ENCODE data around the gene OGDH.

The OGDH gene

GRCh38 chr7:44633254-44634186 lies 27.1 kb downstream of the OGDH start:
- H3K4me3 ChIP-seq (ENCODE audit: control insufficient read depth, low read depth, low read length) = no peak overlapping the region
- DNase-seq (ENCODE audit: low read depth) = peak; percentile 94
- no peak for TF ChIP-seq CTCF (IDR thresholded peaks at IDR 0.05; ENCODE audit: control insufficient read depth, insufficient read depth, low read depth, low read length, missing control alignments)

GRCh38 chr7:44634187-44634838 lies 27.9 kb downstream of the OGDH start:
- TF ChIP-seq CTCF (IDR thresholded peaks at IDR 0.05; ENCODE audit: control insufficient read depth, insufficient read depth, low read depth, low read length, missing control alignments) = no peak
- DNase-seq (ENCODE audit: low read depth) = no peak
- H3K4me3 ChIP-seq (ENCODE audit: control insufficient read depth, low read depth, low read length) = no peak overlapping the region

- TF ChIP-seq CTCF (IDR thresholded peaks at IDR 0.05; ENCODE audit: control insufficient read depth, insufficient read depth, low read depth, low read length, missing control alignments) = no peak
- no peak for DNase-seq (ENCODE audit: low read depth)
- H3K4me3 ChIP-seq (ENCODE audit: control insufficient read depth, low read depth, low read length) = no peak overlapping the region
These were observed 28.6 kb downstream of the OGDH start for GRCh38 chr7:44634839-44635591.

- DNase-seq (ENCODE audit: low read depth) = no peak
- H3K4me3 ChIP-seq (ENCODE audit: control insufficient read depth, low read depth, low read length) = no peak overlapping the region
- TF ChIP-seq CTCF (IDR thresholded peaks at IDR 0.05; ENCODE audit: control insufficient read depth, insufficient read depth, low read depth, low read length, missing control alignments) = no peak
These were observed 29.7 kb downstream of the OGDH start for GRCh38 chr7:44636041-44636584.

GRCh38 chr7:44636926-44637325 lies 30.5 kb downstream of the OGDH start:
- DNase-seq (ENCODE audit: low read depth) = no peak
- no peak for TF ChIP-seq CTCF (IDR thresholded peaks at IDR 0.05; ENCODE audit: control insufficient read depth, insufficient read depth, low read depth, low read length, missing control alignments)

More at GRCh38 chr7:44636926-44637325, 30.5 kb downstream of the OGDH start:
- no peak overlapping the region for H3K4me3 ChIP-seq (ENCODE audit: control insufficient read depth, low read depth, low read length)

All from AG09309 (cell line).